Esophagus squamous epithelium (tissue), 4 donors: Measurements from ENCODE around the gene MTARC1.

Experiments
- POLR2A ChIP-seq, 4 donors: fragments of 450-650 bp; IDR thresholded peaks; one replicate each; pipeline ENCODE4 v1.6.1; 2017; ENCODE audit warnings: antibody characterized with exemption in 4 of 4, mild to moderate bottlenecking in 4 of 4, moderate library complexity in 3 of 4
- TF ChIP-seq, protein P1 (sequence below), 6 experiments: fragments of 450-650 bp in 4 of 6; fragments of 200-600 bp in 2 of 6; sonication (generic) in 2 of 6; IDR thresholded peaks; one replicate each; pipeline ENCODE4 v1.5.1; 2016 to 2019; ENCODE audit warnings: antibody characterized with exemption in 6 of 6, mild to moderate bottlenecking in 4 of 6, moderate library complexity in 4 of 6

DNA sequence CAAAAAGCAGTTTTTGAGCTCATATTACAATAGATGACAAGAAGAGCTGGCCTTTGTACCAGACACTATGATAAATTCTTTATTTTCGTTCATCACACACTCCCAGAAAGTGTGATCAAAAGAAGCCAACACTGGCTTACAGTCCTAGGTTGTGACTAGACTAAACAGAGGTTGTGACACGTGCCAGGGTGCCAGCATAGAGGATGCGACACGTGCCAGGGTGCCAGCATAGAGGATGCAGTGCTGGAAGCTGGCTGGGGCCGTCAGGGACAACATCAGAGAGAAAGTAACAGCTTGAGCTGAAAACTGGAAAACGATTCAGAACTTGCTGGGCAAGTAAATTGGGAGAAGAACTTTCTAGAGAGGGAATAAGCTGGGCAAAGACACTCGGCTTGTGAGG is 2.2 kb downstream of the MTARC1 start:
- no peak for TF ChIP-seq POLR2A (IDR thresholded peaks at IDR 0.05)
- TF ChIP-seq, protein P1, sequence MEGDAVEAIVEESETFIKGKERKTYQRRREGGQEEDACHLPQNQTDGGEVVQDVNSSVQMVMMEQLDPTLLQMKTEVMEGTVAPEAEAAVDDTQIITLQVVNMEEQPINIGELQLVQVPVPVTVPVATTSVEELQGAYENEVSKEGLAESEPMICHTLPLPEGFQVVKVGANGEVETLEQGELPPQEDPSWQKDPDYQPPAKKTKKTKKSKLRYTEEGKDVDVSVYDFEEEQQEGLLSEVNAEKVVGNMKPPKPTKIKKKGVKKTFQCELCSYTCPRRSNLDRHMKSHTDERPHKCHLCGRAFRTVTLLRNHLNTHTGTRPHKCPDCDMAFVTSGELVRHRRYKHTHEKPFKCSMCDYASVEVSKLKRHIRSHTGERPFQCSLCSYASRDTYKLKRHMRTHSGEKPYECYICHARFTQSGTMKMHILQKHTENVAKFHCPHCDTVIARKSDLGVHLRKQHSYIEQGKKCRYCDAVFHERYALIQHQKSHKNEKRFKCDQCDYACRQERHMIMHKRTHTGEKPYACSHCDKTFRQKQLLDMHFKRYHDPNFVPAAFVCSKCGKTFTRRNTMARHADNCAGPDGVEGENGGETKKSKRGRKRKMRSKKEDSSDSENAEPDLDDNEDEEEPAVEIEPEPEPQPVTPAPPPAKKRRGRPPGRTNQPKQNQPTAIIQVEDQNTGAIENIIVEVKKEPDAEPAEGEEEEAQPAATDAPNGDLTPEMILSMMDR (IDR thresholded peaks at IDR 0.05) = no peak
